H9 (cell line): ENCODE data around the gene DCT. TPM values are rescaled to one million over a fixed set of nuclear protein-coding genes. Genes with fewer than 3 reads are reported as not detected.

Experiments used
- DNase-seq: peaks from one replicate; pipeline ENCODE4 v3.0.0-alpha.2; 2017
- H2AFZ ChIP-seq: one replicate; pipeline ENCODE4 v1.6.1; 2013; ENCODE audit warnings: mild to moderate bottlenecking, low read length, control low read depth, moderate library complexity
- H2AK5ac ChIP-seq: 2 replicates; pipeline ENCODE4 v1.6.1; 2013; ENCODE audit warnings: low read length, control low read depth, mixed read lengths; ENCODE audit not compliant: insufficient read length
- H2BK120ac ChIP-seq: one replicate; pipeline ENCODE4 v1.6.1; 2013; ENCODE audit warnings: low read depth, mild to moderate bottlenecking, low read length, control low read depth, inconsistent platforms; ENCODE audit not compliant: poor library complexity, severe bottlenecking
- H2BK12ac ChIP-seq: 2 replicates; pipeline ENCODE4 v1.6.1; 2013; ENCODE audit warnings: low read length, control low read depth, mixed read lengths, low read depth; ENCODE audit not compliant: insufficient read length
- H2BK15ac ChIP-seq: 2 replicates; pipeline ENCODE4 v1.6.1; 2013; ENCODE audit warnings: low read depth, low read length, control low read depth
- H2BK20ac ChIP-seq: one replicate; pipeline ENCODE4 v1.6.1; 2013; ENCODE audit warnings: low read depth, mild to moderate bottlenecking, low read length, control low read depth, inconsistent platforms; ENCODE audit not compliant: poor library complexity, severe bottlenecking
- H2BK5ac ChIP-seq: 2 replicates; pipeline ENCODE4 v1.6.1; 2013; ENCODE audit warnings: low read length, control low read depth, mixed read lengths; ENCODE audit not compliant: insufficient read length
- H3K14ac ChIP-seq: 2 replicates; pipeline ENCODE4 v1.6.1; 2013; ENCODE audit warnings: low read length, control low read depth; ENCODE audit not compliant: insufficient read depth
- H3K18ac ChIP-seq: 2 replicates; pipeline ENCODE4 v1.6.1; 2013; ENCODE audit warnings: low read depth, mild to moderate bottlenecking, mixed read lengths, low read length, control low read depth; ENCODE audit not compliant: insufficient read length
- H3K23ac ChIP-seq: 2 replicates; pipeline ENCODE4 v1.6.1; 2013; ENCODE audit warnings: low read length, control low read depth, mixed read lengths, low read depth; ENCODE audit not compliant: insufficient read length
- H3K23me2 ChIP-seq: 2 replicates; pipeline ENCODE4 v1.6.1; 2013; ENCODE audit warnings: low read depth, mild to moderate bottlenecking, mixed read lengths, low read length, control low read depth; ENCODE audit not compliant: insufficient read length, poor library complexity, severe bottlenecking
- H3K27ac ChIP-seq: 2 replicates; pipeline ENCODE4 v1.5.1; 2013; ENCODE audit warnings: low read length, control low read depth, mixed read lengths, low read depth; ENCODE audit not compliant: insufficient read length
- H3K27me3 ChIP-seq: 2 replicates; pipeline ENCODE4 v1.6.1; 2013; ENCODE audit warnings: low read length, control low read depth, inconsistent platforms; ENCODE audit not compliant: insufficient read depth
- H3K4ac ChIP-seq: 2 replicates; pipeline ENCODE4 v1.6.1; 2013; ENCODE audit warnings: low read depth, mild to moderate bottlenecking, control low read depth, inconsistent platforms, low read length, moderate library complexity
- H3K4me1 ChIP-seq: 2 replicates; pipeline ENCODE4 v1.6.1; 2013; ENCODE audit warnings: low read length, control low read depth, inconsistent platforms; ENCODE audit not compliant: insufficient read depth
- H3K4me2 ChIP-seq: 2 replicates; pipeline ENCODE4 v1.6.1; 2013; ENCODE audit warnings: low read length, control low read depth, mixed read lengths; ENCODE audit not compliant: insufficient read length, insufficient read depth
- H3K56ac ChIP-seq: 2 replicates; pipeline ENCODE4 v1.6.1; 2013; ENCODE audit warnings: low read depth, mild to moderate bottlenecking, mixed read lengths, low read length, control low read depth; ENCODE audit not compliant: insufficient read length
- H3K79me1 ChIP-seq: 2 replicates; pipeline ENCODE4 v1.6.1; 2013; ENCODE audit warnings: low read depth, mild to moderate bottlenecking, moderate library complexity, low read length, control low read depth, inconsistent platforms; ENCODE audit not compliant: insufficient read depth, poor library complexity, severe bottlenecking
- H3K79me2 ChIP-seq: 2 replicates; pipeline ENCODE4 v1.6.1; 2013; ENCODE audit warnings: low read length, control low read depth, inconsistent platforms; ENCODE audit not compliant: insufficient read depth
- H3K9ac ChIP-seq: 2 replicates; pipeline ENCODE4 v1.6.1; 2013; ENCODE audit warnings: low read length, control low read depth, mixed read lengths; ENCODE audit not compliant: insufficient read length; ENCODE audit errors: extremely low read depth
- H3K9me3 ChIP-seq: one replicate; pipeline ENCODE4 v1.6.1; 2013; ENCODE audit warnings: low read depth, low read length, inconsistent platforms; ENCODE audit not compliant: control insufficient read depth
- H3T11ph ChIP-seq: one replicate; pipeline ENCODE4 v1.6.1; 2013; ENCODE audit warnings: mild to moderate bottlenecking, low read length, control low read depth, inconsistent platforms
- H4K20me1 ChIP-seq: one replicate; pipeline ENCODE4 v1.6.1; 2013; ENCODE audit not compliant: control insufficient read depth, insufficient read length, insufficient read depth
- H4K5ac ChIP-seq: 2 replicates; pipeline ENCODE4 v1.6.1; 2013; ENCODE audit warnings: low read depth, mild to moderate bottlenecking, mixed read lengths, low read length, control low read depth; ENCODE audit not compliant: insufficient read length
- H4K8ac ChIP-seq: replicated peaks from 2 replicates; pipeline ENCODE4 v1.6.1; 2013; ENCODE audit warnings: low read length, control low read depth, mixed read lengths, low read depth; ENCODE audit not compliant: insufficient read length
- H4K91ac ChIP-seq: 2 replicates; pipeline ENCODE4 v1.6.1; 2013; ENCODE audit warnings: low read depth, mild to moderate bottlenecking, moderate library complexity, mixed read lengths, low read length, control low read depth; ENCODE audit not compliant: insufficient read length
- H3K27ac Mint-ChIP-seq, 3 experiments: 2 replicates in 2 of 3; 3 replicates in 1 of 3; pipeline ENCODE4 v1.8.0; 2020 to 2021; ENCODE audit warnings: mixed read lengths in 3 of 3, mild to moderate bottlenecking in 1 of 3, moderate library complexity in 1 of 3
- H3K27me3 Mint-ChIP-seq: 2 replicates; pipeline ENCODE4 v1.8.0; 2021; ENCODE audit warnings: low read depth, mild to moderate bottlenecking, moderate library complexity, mixed read lengths
- H3K36me3 Mint-ChIP-seq, 3 experiments: 2 replicates in 2 of 3; 3 replicates in 1 of 3; pipeline ENCODE4 v1.8.0; 2020 to 2021; ENCODE audit warnings: low read depth in 3 of 3, mixed read lengths in 3 of 3; ENCODE audit not compliant: insufficient read depth in 1 of 3
- H3K4me1 Mint-ChIP-seq, 2 experiments: 2 replicates each; pipeline ENCODE4 v1.8.0; 2020; ENCODE audit warnings: mixed read lengths in 2 of 2
- H3K4me3 Mint-ChIP-seq, 2 experiments: 2 replicates in 1 of 2; 3 replicates in 1 of 2; pipeline ENCODE4 v1.8.0; 2020 to 2021; ENCODE audit warnings: mild to moderate bottlenecking in 2 of 2, mixed read lengths in 2 of 2, moderate library complexity in 1 of 2
- H3K9me3 Mint-ChIP-seq, 2 experiments: 2 replicates in 1 of 2; 3 replicates in 1 of 2; pipeline ENCODE4 v1.8.0; 2020; ENCODE audit warnings: mild to moderate bottlenecking in 2 of 2, mixed read lengths in 2 of 2, moderate library complexity in 1 of 2
- WGBS: extraction: QIAGEN DNeasy Blood & Tissue Kit; methylation state at CpG from one replicate; pipeline ENCODE4 v1.1.7; 2013; ENCODE audit warnings: missing lambda C conversion rate, low lambda C conversion rate, mixed read lengths; ENCODE audit not compliant: insufficient read length; ENCODE audit errors: extremely low coverage; 5-methylcytosine and 5-hydroxymethylcytosine counted together
- total RNA-seq: library from RNA; stranded (reverse); gene quantifications from 2 replicates; pipeline ENCODE4 v1.2.1, GENCODE V29; 2021
- TF ChIP-seq, protein P1 (sequence below): fragments of 200-600 bp; sonication (generic); conservative IDR thresholded peaks from 3 replicates; pipeline ENCODE4 v1.8.0; 2021; ENCODE audit warnings: antibody characterized with exemption, mild to moderate bottlenecking

Gene DCT
- total RNA-seq, 1 experiment from 2014 or later = not detected

DNA sequence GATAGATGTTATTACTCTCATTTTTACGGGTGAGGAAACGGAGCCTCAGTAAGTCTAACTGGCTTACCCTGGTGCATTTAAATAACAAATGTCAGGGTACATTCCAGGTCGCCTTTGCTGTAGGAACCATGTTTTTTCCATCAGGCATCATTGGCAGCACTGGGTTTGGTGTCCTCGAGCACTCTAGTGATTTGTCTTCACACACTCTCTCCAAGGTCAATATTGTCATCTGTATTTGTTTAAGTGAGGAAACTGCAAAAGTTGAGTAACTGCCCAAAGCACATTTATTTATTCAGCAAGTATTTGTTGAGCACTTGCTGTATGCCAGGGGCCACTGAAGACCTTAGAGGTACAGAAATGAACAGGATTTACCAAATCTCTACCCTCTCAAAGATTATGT is 78.6 kb downstream of the DCT start:
- Histone ChIP-seq H3K79me2 (no peaks in the 10 kb centered on the region), H4K8ac (no peak overlapping the region)

More for the DNA sequence above, 78.6 kb downstream of the DCT start:
- H3K36me3 Mint-ChIP-seq = peaks cover 0 to 4% (median 0%) of the 10 kb centered on the region in 3 experiments; a peak in 2 of 7 replicates
- Histone ChIP-seq H4K5ac (no peak overlapping the region), H2BK5ac (no peak overlapping the region), H2AFZ (no peak overlapping the region), H4K91ac (no peak overlapping the region), H3K9ac (no peak overlapping the region), H2BK12ac (no peak overlapping the region), H2BK20ac (no peak overlapping the region), H2BK15ac (no peak overlapping the region), H3K27ac (no peak overlapping the region), H3K4ac (no peak overlapping the region), H3K18ac (no peak overlapping the region), H3K79me1 (no peaks in the 10 kb centered on the region), H4K20me1 (no peaks in the 10 kb centered on the region), H3T11ph (no peak overlapping the region), H2AK5ac (no peak overlapping the region), H3K4me2 (no peak overlapping the region), H3K4me1 (peaks cover 3% of the 10 kb centered on the region; the same call in 1 of the 2 replicates), H2BK120ac (no peak overlapping the region), H3K23me2 (no peaks in the 10 kb centered on the region), H3K14ac (no peak overlapping the region), H3K56ac (no peak overlapping the region), H3K27me3 (no peaks in the 10 kb centered on the region), H3K9me3 (no peaks in the 10 kb centered on the region), H3K23ac (no peak overlapping the region)
- H3K4me3 Mint-ChIP-seq = no peak overlapping the region
- TF ChIP-seq, protein P1, sequence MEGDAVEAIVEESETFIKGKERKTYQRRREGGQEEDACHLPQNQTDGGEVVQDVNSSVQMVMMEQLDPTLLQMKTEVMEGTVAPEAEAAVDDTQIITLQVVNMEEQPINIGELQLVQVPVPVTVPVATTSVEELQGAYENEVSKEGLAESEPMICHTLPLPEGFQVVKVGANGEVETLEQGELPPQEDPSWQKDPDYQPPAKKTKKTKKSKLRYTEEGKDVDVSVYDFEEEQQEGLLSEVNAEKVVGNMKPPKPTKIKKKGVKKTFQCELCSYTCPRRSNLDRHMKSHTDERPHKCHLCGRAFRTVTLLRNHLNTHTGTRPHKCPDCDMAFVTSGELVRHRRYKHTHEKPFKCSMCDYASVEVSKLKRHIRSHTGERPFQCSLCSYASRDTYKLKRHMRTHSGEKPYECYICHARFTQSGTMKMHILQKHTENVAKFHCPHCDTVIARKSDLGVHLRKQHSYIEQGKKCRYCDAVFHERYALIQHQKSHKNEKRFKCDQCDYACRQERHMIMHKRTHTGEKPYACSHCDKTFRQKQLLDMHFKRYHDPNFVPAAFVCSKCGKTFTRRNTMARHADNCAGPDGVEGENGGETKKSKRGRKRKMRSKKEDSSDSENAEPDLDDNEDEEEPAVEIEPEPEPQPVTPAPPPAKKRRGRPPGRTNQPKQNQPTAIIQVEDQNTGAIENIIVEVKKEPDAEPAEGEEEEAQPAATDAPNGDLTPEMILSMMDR = no peak
- no peaks in the 10 kb centered on the region; the same call in 1 of the 2 replicates for H3K27me3 Mint-ChIP-seq
- WGBS = no CpG with 5 or more reads among the region's 4 CpGs
- H3K27ac Mint-ChIP-seq = no peak overlapping the region
- no peaks in the 10 kb centered on the region for H3K9me3 Mint-ChIP-seq
- no peak for DNase-seq
- peaks cover 3 to 6% of the 10 kb centered on the region in 2 experiments; a peak in 3 of 4 replicates for H3K4me1 Mint-ChIP-seq
